Glutamatergic neuron (in vitro differentiated cells): ENCODE measurements around the gene C11orf58. TPM values are rescaled to one million over a fixed set of nuclear protein-coding genes. Genes with fewer than 3 reads are reported as not detected.

Experiments used
- DNase-seq: peaks from one replicate; pipeline ENCODE4 v3.0.0; 2022
- H3K27ac Mint-ChIP-seq: one replicate; pipeline ENCODE4 v1.8.0; 2020; ENCODE audit warnings: mild to moderate bottlenecking, mixed read lengths, inconsistent platforms; ENCODE audit not compliant: unreplicated experiment
- H3K27me3 Mint-ChIP-seq: one replicate; pipeline ENCODE4 v1.8.0; 2020; ENCODE audit warnings: mild to moderate bottlenecking, moderate library complexity, mixed read lengths, inconsistent platforms; ENCODE audit not compliant: unreplicated experiment
- H3K36me3 Mint-ChIP-seq: one replicate; pipeline ENCODE4 v1.8.0; 2020; ENCODE audit warnings: mild to moderate bottlenecking, mixed read lengths, inconsistent platforms; ENCODE audit not compliant: unreplicated experiment
- H3K4me1 Mint-ChIP-seq: one replicate; pipeline ENCODE4 v1.8.0; 2020; ENCODE audit warnings: mild to moderate bottlenecking, low read depth, mixed read lengths, inconsistent platforms; ENCODE audit not compliant: unreplicated experiment
- H3K4me3 Mint-ChIP-seq: one replicate; pipeline ENCODE4 v1.8.0; 2020; ENCODE audit warnings: mild to moderate bottlenecking, mixed read lengths, inconsistent platforms; ENCODE audit not compliant: unreplicated experiment
- H3K9me3 Mint-ChIP-seq: one replicate; pipeline ENCODE4 v1.8.0; 2020; ENCODE audit warnings: mild to moderate bottlenecking, moderate library complexity, mixed read lengths, inconsistent platforms; ENCODE audit not compliant: unreplicated experiment
- total RNA-seq: library from RNA; stranded (reverse); fragmentation: NEBNext Ultra II Directional; extraction: Animal tissue kit (Norgen Biotek cat#: 25700); gene quantifications from one replicate; pipeline ENCODE4 v1.2.1, GENCODE V29; 2021; ENCODE audit not compliant: unreplicated experiment
- TF ChIP-seq, protein P1 (sequence below): fragments of 200-600 bp; sonication (generic); IDR thresholded peaks from one replicate; pipeline ENCODE4 v1.5.0; 2021; ENCODE audit not compliant: partially characterized antibody, unreplicated experiment

Gene C11orf58
- total RNA-seq, 1 donor from 2014 or later: 169 TPM

DNA sequence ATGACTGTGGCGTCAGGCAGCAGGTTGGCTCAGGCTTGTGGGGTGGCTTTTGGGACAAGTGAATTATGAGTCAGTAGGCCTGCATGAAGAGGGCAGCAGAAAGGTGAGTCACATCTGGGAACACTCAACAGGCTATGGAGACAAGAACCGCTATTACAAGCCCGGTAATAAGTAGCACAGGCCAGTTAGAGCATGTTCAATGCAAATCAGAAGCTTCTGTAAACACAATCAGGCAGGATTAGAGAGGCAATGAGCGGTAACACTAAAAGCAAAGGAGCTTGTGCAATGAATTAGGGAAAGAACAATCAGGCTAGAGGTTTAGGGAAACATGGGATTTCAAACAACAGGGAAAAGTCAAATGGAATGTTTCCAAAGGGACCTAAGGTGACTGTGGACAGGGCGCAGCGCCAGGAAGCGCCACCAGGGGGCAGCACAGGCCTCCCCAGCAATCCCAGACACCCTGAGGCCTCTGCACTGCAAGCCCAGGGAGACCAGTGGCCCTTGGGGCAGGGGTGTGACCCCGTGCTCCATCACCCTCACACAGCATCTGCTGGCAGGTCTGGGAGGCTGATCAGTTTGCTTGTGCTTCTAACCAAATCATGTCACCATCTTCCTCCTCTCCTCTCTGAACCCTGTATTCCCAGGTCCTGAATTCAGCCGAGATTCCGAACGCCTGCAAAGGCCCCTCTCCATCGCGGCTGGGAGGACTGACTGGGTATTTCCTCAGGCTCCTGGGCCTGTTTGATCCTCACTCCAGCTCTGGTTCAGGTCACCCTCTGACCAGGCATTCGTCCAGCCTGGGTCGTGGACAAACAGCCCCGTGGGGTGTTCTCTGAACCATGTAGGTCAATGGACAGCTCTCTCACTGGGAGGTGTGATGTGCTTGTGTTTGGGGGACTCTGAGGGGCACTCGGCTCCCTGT, 50.0 kb downstream of the C11orf58 start:
- Mint-ChIP-seq H3K4me3 (no peak overlapping the region), H3K36me3 (no peaks in the 10 kb centered on the region), H3K9me3 (no peaks in the 10 kb centered on the region), H3K27ac (no peak overlapping the region), H3K27me3 (peaks cover 11% of the 10 kb centered on the region), H3K4me1 (peaks cover 1% of the 10 kb centered on the region)
- DNase-seq: peak; percentile 81
- TF ChIP-seq, protein P1, sequence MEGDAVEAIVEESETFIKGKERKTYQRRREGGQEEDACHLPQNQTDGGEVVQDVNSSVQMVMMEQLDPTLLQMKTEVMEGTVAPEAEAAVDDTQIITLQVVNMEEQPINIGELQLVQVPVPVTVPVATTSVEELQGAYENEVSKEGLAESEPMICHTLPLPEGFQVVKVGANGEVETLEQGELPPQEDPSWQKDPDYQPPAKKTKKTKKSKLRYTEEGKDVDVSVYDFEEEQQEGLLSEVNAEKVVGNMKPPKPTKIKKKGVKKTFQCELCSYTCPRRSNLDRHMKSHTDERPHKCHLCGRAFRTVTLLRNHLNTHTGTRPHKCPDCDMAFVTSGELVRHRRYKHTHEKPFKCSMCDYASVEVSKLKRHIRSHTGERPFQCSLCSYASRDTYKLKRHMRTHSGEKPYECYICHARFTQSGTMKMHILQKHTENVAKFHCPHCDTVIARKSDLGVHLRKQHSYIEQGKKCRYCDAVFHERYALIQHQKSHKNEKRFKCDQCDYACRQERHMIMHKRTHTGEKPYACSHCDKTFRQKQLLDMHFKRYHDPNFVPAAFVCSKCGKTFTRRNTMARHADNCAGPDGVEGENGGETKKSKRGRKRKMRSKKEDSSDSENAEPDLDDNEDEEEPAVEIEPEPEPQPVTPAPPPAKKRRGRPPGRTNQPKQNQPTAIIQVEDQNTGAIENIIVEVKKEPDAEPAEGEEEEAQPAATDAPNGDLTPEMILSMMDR: peak; percentile 96

DNA sequence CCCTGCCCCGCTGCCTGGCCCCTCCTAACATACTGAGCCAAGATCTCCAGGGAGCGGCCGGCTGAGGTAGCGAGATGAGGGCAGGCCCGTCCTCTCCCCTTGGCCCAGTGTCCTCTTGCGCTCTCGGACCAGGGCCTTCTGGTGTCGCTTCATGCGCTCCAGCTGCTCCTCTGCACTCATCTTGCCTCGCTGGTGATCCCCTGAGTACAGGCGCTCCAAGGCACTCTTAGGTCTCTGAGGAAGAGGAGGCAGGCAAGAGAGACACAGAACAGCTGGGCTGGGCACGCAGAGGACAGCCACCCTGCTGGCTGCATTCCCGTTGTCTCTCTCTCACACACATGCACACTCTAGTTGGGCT, 50.6 kb downstream of the C11orf58 start:
- no peak overlapping the region for H3K4me3 Mint-ChIP-seq
- no peak for DNase-seq
- H3K36me3 Mint-ChIP-seq: no peaks in the 10 kb centered on the region
- TF ChIP-seq, protein P1: no peak
- H3K27ac Mint-ChIP-seq: no peak overlapping the region
- peaks cover 1% of the 10 kb centered on the region for H3K4me1 Mint-ChIP-seq
- H3K27me3 Mint-ChIP-seq: peaks cover 10% of the 10 kb centered on the region
- no peaks in the 10 kb centered on the region for H3K9me3 Mint-ChIP-seq

DNA sequence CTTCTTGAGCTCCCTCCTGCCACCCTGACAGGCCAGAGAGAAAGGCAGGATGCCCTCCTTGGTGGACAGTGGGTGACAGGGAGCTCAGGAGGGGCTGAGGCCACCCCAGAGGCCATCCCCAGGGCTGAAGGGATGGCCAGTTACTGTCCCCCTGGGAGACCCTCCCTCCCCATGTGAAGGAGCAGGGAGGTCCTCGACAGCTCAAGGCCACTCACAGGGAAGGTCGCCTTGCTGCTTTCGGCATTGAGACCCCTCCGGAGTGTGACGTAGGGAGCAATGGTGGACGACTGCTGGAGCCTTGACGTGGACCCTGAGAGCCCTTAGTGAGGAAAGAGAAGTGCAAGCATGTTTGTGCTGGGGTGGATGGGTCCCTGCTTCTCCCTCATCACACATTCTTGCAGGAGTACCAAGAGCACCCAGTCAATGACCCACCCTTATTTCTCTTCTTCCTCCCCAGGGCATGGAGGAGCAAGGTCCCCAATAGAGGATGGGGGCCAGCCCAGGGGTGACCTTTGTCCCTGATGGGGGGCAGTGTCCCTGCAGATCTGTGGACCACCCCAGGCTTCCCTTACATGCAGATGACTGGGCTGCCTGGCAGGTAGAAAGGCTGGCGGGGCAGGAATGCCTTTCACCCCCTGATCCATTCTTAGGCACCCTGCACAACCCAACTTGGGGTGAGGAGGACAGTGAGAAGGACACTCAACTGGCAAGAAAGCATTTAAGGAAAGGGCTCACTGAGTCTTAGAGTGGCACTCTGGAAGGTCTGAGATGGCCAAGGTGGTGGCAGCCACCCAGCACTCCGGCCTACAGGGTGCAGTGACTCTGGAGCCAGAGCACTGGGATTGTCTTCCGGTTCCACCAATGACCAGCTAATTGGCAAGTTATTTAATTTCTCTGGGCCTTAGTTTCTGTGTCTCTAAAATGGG, 51.4 kb downstream of the C11orf58 start:
- Mint-ChIP-seq H3K9me3 (no peaks in the 10 kb centered on the region), H3K36me3 (no peaks in the 10 kb centered on the region), H3K27ac (no peak overlapping the region), H3K4me3 (no peak overlapping the region), H3K27me3 (peaks cover 10% of the 10 kb centered on the region), H3K4me1 (peaks cover 1% of the 10 kb centered on the region)
- DNase-seq: no peak
- TF ChIP-seq, protein P1: no peak

DNA sequence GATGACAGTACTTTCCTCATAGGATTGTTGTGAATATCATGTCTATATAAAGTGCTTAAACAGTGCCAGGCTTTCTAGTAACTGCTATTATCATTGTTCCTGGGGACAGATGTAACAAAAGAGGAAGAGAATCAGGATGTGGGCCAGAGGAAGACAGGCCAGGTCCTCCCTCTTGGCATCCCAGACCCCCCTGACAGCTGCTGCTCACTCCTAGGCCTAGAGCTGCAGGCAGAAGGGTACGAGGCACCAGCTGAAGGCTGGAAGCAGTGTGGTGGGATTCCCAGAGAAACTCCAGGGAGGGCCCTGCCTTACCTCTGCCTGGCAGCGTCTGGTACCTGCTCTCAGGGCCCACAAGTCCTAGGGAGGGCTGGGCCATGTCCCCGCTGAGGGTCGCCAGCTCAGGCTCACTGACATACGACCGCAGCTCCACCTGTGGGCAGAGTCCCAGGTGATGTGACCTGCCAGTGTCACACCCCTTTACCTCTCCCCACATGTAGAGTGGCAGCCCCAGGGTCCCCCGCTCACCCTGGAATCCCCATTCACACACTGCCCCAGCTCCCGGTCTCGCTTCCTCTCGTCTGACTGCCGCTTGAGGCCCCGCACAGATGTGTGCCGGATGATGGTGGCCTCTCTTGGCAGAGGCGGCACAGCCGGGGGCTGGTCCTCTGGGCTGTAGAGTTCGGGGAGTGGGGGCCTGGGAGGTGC, 52.2 kb downstream of the C11orf58 start:
- H3K36me3 Mint-ChIP-seq: no peaks in the 10 kb centered on the region
- H3K27me3 Mint-ChIP-seq: peaks cover 7% of the 10 kb centered on the region
- TF ChIP-seq, protein P1: no peak
- no peak overlapping the region for H3K27ac Mint-ChIP-seq
- no peak overlapping the region for H3K4me3 Mint-ChIP-seq
- no peaks in the 10 kb centered on the region for H3K9me3 Mint-ChIP-seq
- DNase-seq: no peak
- H3K4me1 Mint-ChIP-seq: peaks cover 1% of the 10 kb centered on the region
